SK-N-SH (cell line): ENCODE results near the gene KIF5C. TPM values are rescaled to one million over a fixed set of nuclear protein-coding genes. Genes with fewer than 3 reads are reported as not detected.

Experiments
- CTCF ChIA-PET: fragments of 300-600, 350-600 bp; formaldehyde crosslinking; extraction: SDS; loops from one replicate; lab custom pipeline; 2021; lab: Yijun Ruan, JAX
- POLR2A ChIA-PET: fragments of 350-600 bp; sonication (Branson Sonifier 250); formaldehyde crosslinking; extraction: SDS; loops from one replicate; lab custom pipeline; 2020; ENCODE audit warnings: antibody characterized with exemption, inconsistent platforms; lab: Yijun Ruan, JAX
- DNase-seq: peaks from one replicate; pipeline ENCODE4 v3.0.0; 2012
- H2AFZ ChIP-seq: fragments of 200-600 bp; sonication (generic); 2 replicates; pipeline ENCODE4 v1.8.1; 2016; ENCODE audit warnings: antibody characterized with exemption, mild to moderate bottlenecking, low read depth
- H3F3A ChIP-seq: fragments of 200-600 bp; sonication (generic); replicated peaks from 2 replicates; pipeline ENCODE3; 2016; ENCODE audit warnings: antibody characterized with exemption, mild to moderate bottlenecking; ENCODE audit not compliant: insufficient read depth
- H3K27ac ChIP-seq, 2 experiments: fragments of 200-500 bp in 1 of 2; fragments of 200-600 bp in 1 of 2; sonication (Bioruptor generic) in 1 of 2; sonication (generic), shearing (Covaris generic) in 1 of 2; 2 replicates each; pipeline versions ENCODE4 v1.5.1 to v1.6.1; 2014 to 2016; ENCODE audit warnings: low read depth in 2 of 2, inconsistent platforms in 1 of 2, low read length in 1 of 2, mild to moderate bottlenecking in 1 of 2, mixed read lengths in 1 of 2
- H3K27me3 ChIP-seq: fragments of 200-600 bp; sonication (generic), shearing (Covaris generic); 2 replicates; pipeline ENCODE4 v1.6.1; 2016; ENCODE audit warnings: mixed run types; ENCODE audit not compliant: insufficient read depth
- H3K36me3 ChIP-seq, 2 experiments: fragments of 200-500 bp in 1 of 2; fragments of 200-600 bp in 1 of 2; sonication (Bioruptor generic) in 1 of 2; sonication (generic) in 1 of 2; replicated peaks in 1 of 2; 2 replicates each; pipeline versions ENCODE3 to v1.5.1; 2014 to 2016; ENCODE audit warnings: low read length in 1 of 2, mild to moderate bottlenecking in 1 of 2; ENCODE audit not compliant: insufficient read depth in 2 of 2, control insufficient read depth in 1 of 2
- H3K4me1 ChIP-seq, 2 experiments: fragments of 200-500 bp in 1 of 2; fragments of 200-600 bp in 1 of 2; sonication (Bioruptor generic) in 1 of 2; sonication (generic), shearing (Covaris generic) in 1 of 2; 2 replicates each; pipeline versions ENCODE4 v1.5.1 to v1.6.1; 2014 to 2016; ENCODE audit warnings: low read depth in 1 of 2, low read length in 1 of 2, mixed run types in 1 of 2; ENCODE audit not compliant: insufficient read depth in 2 of 2, control insufficient read depth in 1 of 2
- H3K4me2 ChIP-seq: fragments of 200-600 bp; sonication (generic), shearing (Covaris generic); 2 replicates; pipeline ENCODE4 v1.6.1; 2017; ENCODE audit warnings: mixed run types
- H3K4me3 ChIP-seq, 2 experiments: fragments of 200-500 bp in 1 of 2; fragments of 200-600 bp in 1 of 2; sonication (Bioruptor generic) in 1 of 2; sonication (generic), shearing (Covaris generic) in 1 of 2; 2 replicates each; pipeline versions ENCODE4 v1.5.1 to v1.8.1; 2014 to 2016; ENCODE audit warnings: low read depth in 2 of 2, inconsistent platforms in 1 of 2, low read length in 1 of 2, mild to moderate bottlenecking in 1 of 2, mixed read lengths in 1 of 2, moderate library complexity in 1 of 2
- H3K79me2 ChIP-seq: fragments of 200-600 bp; sonication (generic); 2 replicates; pipeline ENCODE4 v1.8.1; 2017; ENCODE audit warnings: mild to moderate bottlenecking; ENCODE audit not compliant: insufficient read depth
- H3K9ac ChIP-seq: fragments of 200-600 bp; sonication (generic); 2 replicates; pipeline ENCODE4 v1.6.1; 2017; ENCODE audit warnings: mixed run types
- H3K9me2 ChIP-seq: fragments of 200-600 bp; sonication (generic); 2 replicates; pipeline ENCODE4 v1.6.1; 2017; ENCODE audit warnings: mixed run types
- H3K9me3 ChIP-seq: fragments of 200-600 bp; sonication (generic); 2 replicates; pipeline ENCODE4 v1.6.1; 2017; ENCODE audit warnings: mixed run types, mild to moderate bottlenecking, moderate library complexity
- H4K20me1 ChIP-seq: fragments of 200-600 bp; sonication (generic); 2 replicates; pipeline ENCODE4 v1.6.1; 2017; ENCODE audit warnings: mild to moderate bottlenecking, mixed run types; ENCODE audit not compliant: insufficient read depth
- ELF1 ChIP-seq: IDR thresholded peaks from 2 replicates; pipeline ENCODE4 v1.4.0; 2012
- FOXJ3 ChIP-seq: sonication (generic); formaldehyde crosslinking; IDR thresholded peaks from 2 replicates; pipeline ENCODE4 v1.5.1; 2020; ENCODE audit warnings: mild to moderate bottlenecking, missing genetic modification reagents
- GABPA ChIP-seq: IDR thresholded peaks from 2 replicates; pipeline ENCODE4 v1.4.0; 2012; ENCODE audit warnings: low read depth, mild to moderate bottlenecking
- GATA2 ChIP-seq: sonication (generic); formaldehyde crosslinking; IDR thresholded peaks from 2 replicates; pipeline ENCODE4 v1.5.0; 2020; ENCODE audit warnings: mild to moderate bottlenecking, missing genetic modification reagents
- JUND ChIP-seq: IDR thresholded peaks from 2 replicates; pipeline ENCODE4 v1.4.0; 2012
- MEF2A ChIP-seq: IDR thresholded peaks from 2 replicates; pipeline ENCODE4 v1.4.0; 2012; ENCODE audit warnings: low read depth, borderline replicate concordance
- MXI1 ChIP-seq: IDR thresholded peaks from 2 replicates; pipeline ENCODE4 v1.6.1; 2012; ENCODE audit warnings: mild to moderate bottlenecking, low read depth, low read length, improper control_type of control experiment
- POLR2AphosphoS5 ChIP-seq: IDR thresholded peaks from 2 replicates; pipeline ENCODE4 v1.6.1; 2012; ENCODE audit warnings: low read depth, low read length
- RAD21 ChIP-seq: IDR thresholded peaks from 2 replicates; pipeline ENCODE4 v1.6.1; 2012; ENCODE audit warnings: mild to moderate bottlenecking, low read length
- RCOR1 ChIP-seq: fragments of 150-350 bp; IDR thresholded peaks from 2 replicates; pipeline ENCODE4 v1.6.1; 2017; ENCODE audit warnings: antibody characterized with exemption, low read length
- RFX5 ChIP-seq: IDR thresholded peaks from 2 replicates; pipeline ENCODE4 v1.6.1; 2012; ENCODE audit warnings: mild to moderate bottlenecking, improper control_type of control experiment, low read length
- TAF1 ChIP-seq: IDR thresholded peaks from 2 replicates; pipeline ENCODE4 v1.6.1; 2012; ENCODE audit warnings: low read depth, mild to moderate bottlenecking, low read length, moderate library complexity, borderline replicate concordance
- WGBS: methylation state at CpG from one replicate; pipeline ENCODE4 v1.1.6; 2017; ENCODE audit warnings: low lambda C conversion rate; 5-methylcytosine and 5-hydroxymethylcytosine counted together
- polyA plus RNA-seq, 3 experiments: library from polyadenylated mRNA; depleted of rRNA; stranded (reverse); fragments of >200 nt; gene quantifications; 2 replicates each; pipeline ENCODE4 v1.2.3, GENCODE V29; 2012
- TF ChIP-seq, protein P1 (sequence below): fragments of 150-350 bp; IDR thresholded peaks from 2 replicates; pipeline ENCODE4 v1.6.1; 2016; ENCODE audit warnings: mild to moderate bottlenecking, low read depth, low read length
- TF ChIP-seq, protein P2 (sequence below): IDR thresholded peaks from 2 replicates; pipeline ENCODE4 v1.4.0; 2012; ENCODE audit warnings: low read depth, borderline replicate concordance
- TF ChIP-seq, protein P3 (sequence below): fragments of 200-600 bp; sonication (generic); IDR thresholded peaks from 2 replicates; pipeline ENCODE4 v1.6.1; 2017; ENCODE audit warnings: antibody characterized with exemption, mild to moderate bottlenecking, moderate library complexity
- TF ChIP-seq, protein P4 (sequence below): IDR thresholded peaks from 2 replicates; pipeline ENCODE4 v1.4.0; 2012; ENCODE audit warnings: low read depth, borderline replicate concordance
- TF ChIP-seq, protein P5 (sequence below): IDR thresholded peaks from 2 replicates; pipeline ENCODE4 v1.4.0; 2012; ENCODE audit warnings: low read depth

Gene KIF5C
- polyA plus RNA-seq, 1 of the 3 experiments (the other 2 are of a cell fraction) = 3.9 TPM

DNA sequence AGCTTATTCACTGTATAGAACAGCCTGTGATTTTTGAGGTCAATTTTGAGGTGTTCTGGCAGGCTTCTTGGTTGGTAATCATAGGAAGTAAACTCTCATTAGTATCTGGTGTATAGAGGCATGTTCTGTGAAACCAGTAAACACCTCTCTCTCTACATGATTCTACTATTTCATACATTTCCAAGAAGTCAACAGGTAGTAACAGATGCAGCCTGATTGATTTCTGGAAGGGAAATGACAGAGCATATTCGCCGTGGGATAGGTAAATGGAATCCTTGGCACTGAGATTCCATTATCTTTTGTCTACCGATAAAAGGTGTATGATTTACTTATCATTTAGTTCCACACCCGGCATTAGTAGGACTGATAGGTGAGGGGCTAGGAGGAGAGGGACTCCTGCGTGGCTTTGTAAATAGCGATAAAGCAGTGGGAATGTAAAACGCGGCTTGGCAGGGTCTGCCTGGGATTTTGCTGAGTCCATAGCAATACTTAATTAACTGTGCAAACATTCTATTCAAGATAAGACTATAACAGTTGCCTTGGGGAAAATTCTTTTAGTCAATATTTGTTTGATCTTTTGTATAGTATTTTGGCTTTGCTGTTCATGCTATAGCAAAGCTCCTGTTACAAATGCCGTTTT, 195.8 kb downstream of the KIF5C start:
- DNase-seq = no peak
- H3K79me2 ChIP-seq = no peaks in the 10 kb centered on the region
- H3K4me1 ChIP-seq = peaks cover 2 to 18% of the 10 kb centered on the region in 2 experiments; a peak in 3 of 4 replicates
- H2AFZ ChIP-seq = no peak overlapping the region
- TF ChIP-seq POLR2AphosphoS5 (no peak), ELF1 (no peak), TAF1 (no peak), GABPA (no peak), RCOR1 (no peak), JUND (no peak), RAD21 (no peak), GATA2 (CRISPR knock-in tag) (no peak), FOXJ3 (CRISPR knock-in tag) (no peak), MXI1 (no peak), MEF2A (no peak), RFX5 (no peak)
- TF ChIP-seq, protein P1, sequence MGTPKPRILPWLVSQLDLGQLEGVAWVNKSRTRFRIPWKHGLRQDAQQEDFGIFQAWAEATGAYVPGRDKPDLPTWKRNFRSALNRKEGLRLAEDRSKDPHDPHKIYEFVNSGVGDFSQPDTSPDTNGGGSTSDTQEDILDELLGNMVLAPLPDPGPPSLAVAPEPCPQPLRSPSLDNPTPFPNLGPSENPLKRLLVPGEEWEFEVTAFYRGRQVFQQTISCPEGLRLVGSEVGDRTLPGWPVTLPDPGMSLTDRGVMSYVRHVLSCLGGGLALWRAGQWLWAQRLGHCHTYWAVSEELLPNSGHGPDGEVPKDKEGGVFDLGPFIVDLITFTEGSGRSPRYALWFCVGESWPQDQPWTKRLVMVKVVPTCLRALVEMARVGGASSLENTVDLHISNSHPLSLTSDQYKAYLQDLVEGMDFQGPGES = no peak
- TF ChIP-seq, protein P2, sequence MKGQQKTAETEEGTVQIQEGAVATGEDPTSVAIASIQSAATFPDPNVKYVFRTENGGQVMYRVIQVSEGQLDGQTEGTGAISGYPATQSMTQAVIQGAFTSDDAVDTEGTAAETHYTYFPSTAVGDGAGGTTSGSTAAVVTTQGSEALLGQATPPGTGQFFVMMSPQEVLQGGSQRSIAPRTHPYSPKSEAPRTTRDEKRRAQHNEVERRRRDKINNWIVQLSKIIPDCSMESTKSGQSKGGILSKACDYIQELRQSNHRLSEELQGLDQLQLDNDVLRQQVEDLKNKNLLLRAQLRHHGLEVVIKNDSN = no peak
- TF ChIP-seq, protein P3, sequence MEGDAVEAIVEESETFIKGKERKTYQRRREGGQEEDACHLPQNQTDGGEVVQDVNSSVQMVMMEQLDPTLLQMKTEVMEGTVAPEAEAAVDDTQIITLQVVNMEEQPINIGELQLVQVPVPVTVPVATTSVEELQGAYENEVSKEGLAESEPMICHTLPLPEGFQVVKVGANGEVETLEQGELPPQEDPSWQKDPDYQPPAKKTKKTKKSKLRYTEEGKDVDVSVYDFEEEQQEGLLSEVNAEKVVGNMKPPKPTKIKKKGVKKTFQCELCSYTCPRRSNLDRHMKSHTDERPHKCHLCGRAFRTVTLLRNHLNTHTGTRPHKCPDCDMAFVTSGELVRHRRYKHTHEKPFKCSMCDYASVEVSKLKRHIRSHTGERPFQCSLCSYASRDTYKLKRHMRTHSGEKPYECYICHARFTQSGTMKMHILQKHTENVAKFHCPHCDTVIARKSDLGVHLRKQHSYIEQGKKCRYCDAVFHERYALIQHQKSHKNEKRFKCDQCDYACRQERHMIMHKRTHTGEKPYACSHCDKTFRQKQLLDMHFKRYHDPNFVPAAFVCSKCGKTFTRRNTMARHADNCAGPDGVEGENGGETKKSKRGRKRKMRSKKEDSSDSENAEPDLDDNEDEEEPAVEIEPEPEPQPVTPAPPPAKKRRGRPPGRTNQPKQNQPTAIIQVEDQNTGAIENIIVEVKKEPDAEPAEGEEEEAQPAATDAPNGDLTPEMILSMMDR = no peak
- TF ChIP-seq, protein P4, sequence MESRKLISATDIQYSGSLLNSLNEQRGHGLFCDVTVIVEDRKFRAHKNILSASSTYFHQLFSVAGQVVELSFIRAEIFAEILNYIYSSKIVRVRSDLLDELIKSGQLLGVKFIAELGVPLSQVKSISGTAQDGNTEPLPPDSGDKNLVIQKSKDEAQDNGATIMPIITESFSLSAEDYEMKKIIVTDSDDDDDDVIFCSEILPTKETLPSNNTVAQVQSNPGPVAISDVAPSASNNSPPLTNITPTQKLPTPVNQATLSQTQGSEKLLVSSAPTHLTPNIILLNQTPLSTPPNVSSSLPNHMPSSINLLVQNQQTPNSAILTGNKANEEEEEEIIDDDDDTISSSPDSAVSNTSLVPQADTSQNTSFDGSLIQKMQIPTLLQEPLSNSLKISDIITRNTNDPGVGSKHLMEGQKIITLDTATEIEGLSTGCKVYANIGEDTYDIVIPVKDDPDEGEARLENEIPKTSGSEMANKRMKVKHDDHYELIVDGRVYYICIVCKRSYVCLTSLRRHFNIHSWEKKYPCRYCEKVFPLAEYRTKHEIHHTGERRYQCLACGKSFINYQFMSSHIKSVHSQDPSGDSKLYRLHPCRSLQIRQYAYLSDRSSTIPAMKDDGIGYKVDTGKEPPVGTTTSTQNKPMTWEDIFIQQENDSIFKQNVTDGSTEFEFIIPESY = no peak
- TF ChIP-seq, protein P5, sequence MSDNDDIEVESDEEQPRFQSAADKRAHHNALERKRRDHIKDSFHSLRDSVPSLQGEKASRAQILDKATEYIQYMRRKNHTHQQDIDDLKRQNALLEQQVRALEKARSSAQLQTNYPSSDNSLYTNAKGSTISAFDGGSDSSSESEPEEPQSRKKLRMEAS = no peak
- TF ChIP-seq, all 33 proteins: peak for 0
- peaks cover 27% of the 10 kb centered on the region for H3F3A ChIP-seq
- peak overlapping the region; percentile 56; the same call in 1 of the 2 replicates for H3K4me2 ChIP-seq
- 85% methylated on average over 9 of the region's 9 CpGs for WGBS
- ChIA-PET POLR2A (no interaction called here), CTCF (no interaction called here)
- no peaks in the 10 kb centered on the region for H3K36me3 ChIP-seq
- H3K27me3 ChIP-seq = no peaks in the 10 kb centered on the region
- H4K20me1 ChIP-seq = no peaks in the 10 kb centered on the region
- no peak overlapping the region for H3K4me3 ChIP-seq
- no peaks in the 10 kb centered on the region for H3K9me2 ChIP-seq
- peak overlapping the region; percentile 66 to 94; a peak in 3 of 4 replicates for H3K27ac ChIP-seq
- H3K9ac ChIP-seq = 0 out of 2 replicates have a peak overlapping the region, but pooled peaks have one; percentile 51
- no peaks in the 10 kb centered on the region for H3K9me3 ChIP-seq
